K562 (cell line): ENCODE data around the gene JUND. TPM values are rescaled to one million over a fixed set of nuclear protein-coding genes. Genes with fewer than 3 reads are reported as not detected.
A peak's percentile ranks its signal among the peaks of the same experiment; 100 is the strongest.

Experiments
- CTCFL ChIP-seq: IDR thresholded peaks from 2 replicates; pipeline ENCODE4 v1.6.1; 2011; ENCODE audit warnings: borderline replicate concordance, low read depth, mild to moderate bottlenecking, moderate library complexity, low read length; ENCODE audit not compliant: insufficient read depth, poor library complexity, severe bottlenecking
- GATA2 ChIP-seq: sonication (generic); formaldehyde crosslinking; IDR thresholded peaks from 2 replicates; pipeline ENCODE4 v1.4.0; 2020; ENCODE audit warnings: mild to moderate bottlenecking, missing genetic modification reagents
- GTF2B ChIP-seq: IDR thresholded peaks from 2 replicates; pipeline ENCODE4 v1.6.1; 2011; ENCODE audit not compliant: insufficient read length; ENCODE audit errors: extremely low read depth
- ID3 ChIP-seq, 2 experiments: fragments of 250-450 bp in 1 of 2; fragments of 450-650 bp in 1 of 2; sonication (Bioruptor Pico) in 1 of 2; IDR thresholded peaks; 2 replicates each; pipeline versions ENCODE4 v1.6.1 to v1.8.0; 2016 to 2021; ENCODE audit warnings: mild to moderate bottlenecking in 2 of 2, moderate library complexity in 2 of 2, missing compliant biosample characterization in 1 of 2, missing genetic modification characterization in 1 of 2
- ILF3 ChIP-seq: fragments of 450-650 bp; IDR thresholded peaks from 2 replicates; pipeline ENCODE4 v1.6.1; 2018; ENCODE audit warnings: antibody characterized with exemption, mild to moderate bottlenecking, moderate library complexity, borderline replicate concordance
- JUND ChIP-seq, 2 experiments: IDR thresholded peaks; 2 replicates in 1 of 2; 3 replicates in 1 of 2; pipeline ENCODE4 v1.6.1; 2011; ENCODE audit warnings: borderline replicate concordance in 2 of 2, low read depth in 2 of 2, low read length in 2 of 2, improper control_type of control experiment in 1 of 2, missing biosample characterization in 1 of 2, missing genetic modification characterization in 1 of 2, missing genetic modification reagents in 1 of 2
- POLR2A ChIP-seq: fragments of 450-650 bp; conservative IDR thresholded peaks from 2 replicates; pipeline ENCODE4 v1.6.1; 2016
- POLR2G ChIP-seq: fragments of 200-400 bp; formaldehyde crosslinking; IDR thresholded peaks from 2 replicates; pipeline ENCODE4 v1.6.1; 2017; ENCODE audit warnings: low read depth, mild to moderate bottlenecking, antibody characterized with exemption, low read length, moderate library complexity
- SMARCB1 ChIP-seq: IDR thresholded peaks from 2 replicates; pipeline ENCODE4 v1.6.1; 2011; ENCODE audit warnings: improper control_type of control experiment, low read depth; ENCODE audit not compliant: insufficient read length
- SP1 ChIP-seq: sonication (generic); formaldehyde crosslinking; IDR thresholded peaks from 2 replicates; pipeline ENCODE4 v1.8.1; 2022; ENCODE audit warnings: mild to moderate bottlenecking, missing genetic modification reagents
- THAP7 ChIP-seq: fragments of 250-450 bp; sonication (Bioruptor Pico); IDR thresholded peaks from 2 replicates; pipeline ENCODE4 v1.5.0; 2021
- ZEB2 ChIP-seq: fragments of 450-650 bp; IDR thresholded peaks from 2 replicates; pipeline ENCODE4 v1.6.1; 2016
- ZNF75A ChIP-seq: fragments of 450-650 bp; formaldehyde crosslinking; IDR thresholded peaks from 2 replicates; pipeline ENCODE4 v1.4.0; 2020; ENCODE audit warnings: mild to moderate bottlenecking
- polyA plus RNA-seq, 8 experiments: library from polyadenylated mRNA; depleted of rRNA in 4 of 8; stranded (reverse) in 5 of 8; unstranded in 3 of 8; fragments of >200 nt; fragmentation: Nextera tagmentation in 2 of 8; fragmentation: Illumina TruSeq in 1 of 8; extraction: Ambion mirVana in 2 of 8; extraction: Trizol in 1 of 8; gene quantifications; 2 replicates each; pipeline versions ENCODE4 v1.2.1 to v1.2.3, GENCODE V29; 2011 to 2014; ENCODE audit warnings: inconsistent platforms in 1 of 8, missing spikeins in 1 of 8
- total RNA-seq, 7 experiments: library from RNA; depleted of rRNA in 6 of 7; stranded (reverse); fragments of >200 nt in 6 of 7; fragmentation: Illumina TruSeq in 2 of 7; extraction: Trizol in 2 of 7; gene quantifications; 2 replicates each; pipeline versions ENCODE4 v1.2.1 to v1.2.3, GENCODE V29; 2011 to 2021; ENCODE audit warnings: low replicate concordance in 1 of 7
- TF ChIP-seq, protein P1 (sequence below): sonication (generic); formaldehyde crosslinking; IDR thresholded peaks from 2 replicates; pipeline ENCODE4 v1.8.0; 2022; ENCODE audit warnings: mild to moderate bottlenecking, low read depth, missing genetic modification reagents
- TF ChIP-seq, protein P2 (sequence below): fragments of 450-650 bp; formaldehyde crosslinking; IDR thresholded peaks from 2 replicates; pipeline ENCODE4 v1.4.0; 2020; ENCODE audit warnings: mild to moderate bottlenecking
- TF ChIP-seq, protein P3 (sequence below): sonication (generic); formaldehyde crosslinking; IDR thresholded peaks from 2 replicates; pipeline ENCODE4 v1.8.0; 2022; ENCODE audit warnings: mild to moderate bottlenecking, missing genetic modification reagents

Gene JUND
- total and polyA plus RNA-seq, 9 of the 15 experiments (the other 6 are each of a cell fraction or from before 2014, with no cell fraction given): 6.4 to 286 (median 42.3) TPM

DNA sequence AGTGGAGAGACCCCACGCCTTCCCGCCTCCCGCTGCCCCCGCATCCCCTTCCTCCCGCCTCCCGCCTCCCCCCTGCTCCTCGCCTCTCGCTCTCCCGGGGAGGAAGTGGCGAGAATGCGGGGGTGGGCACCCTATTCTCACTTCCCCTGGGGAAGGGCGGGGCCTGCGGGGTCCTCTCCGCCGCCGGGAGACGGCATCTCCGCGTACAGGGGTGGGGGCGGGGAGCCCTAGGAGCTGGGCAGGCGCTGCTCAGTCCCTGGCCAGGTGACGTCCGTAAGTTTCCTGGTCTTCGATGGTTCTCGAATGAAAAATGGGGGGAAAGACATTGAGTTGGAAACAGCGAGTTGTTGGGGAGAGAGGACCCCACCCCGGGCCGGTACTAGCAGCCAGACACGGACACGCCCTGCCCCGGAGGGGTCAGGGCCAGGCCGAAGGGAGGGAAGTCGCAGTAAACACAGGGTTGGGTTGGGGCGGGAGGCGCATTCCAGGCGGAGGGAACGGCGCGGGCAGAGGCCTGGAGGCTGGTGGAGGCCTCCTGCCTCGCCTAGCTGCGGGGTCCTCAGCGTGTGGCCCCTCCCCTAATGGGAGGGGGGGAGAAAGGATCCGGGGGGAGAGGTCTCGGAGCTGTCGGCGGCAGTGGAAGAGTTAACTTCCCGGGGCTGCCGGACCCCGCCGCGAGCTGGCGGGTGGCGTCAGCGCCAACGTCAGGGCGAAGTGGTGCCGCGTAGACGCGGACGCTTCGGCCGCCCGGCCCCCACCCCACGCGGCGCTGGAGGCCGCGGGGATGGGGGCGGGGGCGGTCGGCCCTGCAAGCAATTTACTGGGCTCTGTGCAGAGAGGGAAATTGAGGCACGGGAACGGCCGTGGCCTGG is 10.4 kb upstream of the JUND start (continued):
- TF ChIP-seq, protein P1, sequence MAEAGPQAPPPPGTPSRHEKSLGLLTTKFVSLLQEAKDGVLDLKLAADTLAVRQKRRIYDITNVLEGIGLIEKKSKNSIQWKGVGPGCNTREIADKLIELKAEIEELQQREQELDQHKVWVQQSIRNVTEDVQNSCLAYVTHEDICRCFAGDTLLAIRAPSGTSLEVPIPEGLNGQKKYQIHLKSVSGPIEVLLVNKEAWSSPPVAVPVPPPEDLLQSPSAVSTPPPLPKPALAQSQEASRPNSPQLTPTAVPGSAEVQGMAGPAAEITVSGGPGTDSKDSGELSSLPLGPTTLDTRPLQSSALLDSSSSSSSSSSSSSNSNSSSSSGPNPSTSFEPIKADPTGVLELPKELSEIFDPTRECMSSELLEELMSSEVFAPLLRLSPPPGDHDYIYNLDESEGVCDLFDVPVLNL (CRISPR knock-in tag): no peak
- TF ChIP-seq, protein P2, sequence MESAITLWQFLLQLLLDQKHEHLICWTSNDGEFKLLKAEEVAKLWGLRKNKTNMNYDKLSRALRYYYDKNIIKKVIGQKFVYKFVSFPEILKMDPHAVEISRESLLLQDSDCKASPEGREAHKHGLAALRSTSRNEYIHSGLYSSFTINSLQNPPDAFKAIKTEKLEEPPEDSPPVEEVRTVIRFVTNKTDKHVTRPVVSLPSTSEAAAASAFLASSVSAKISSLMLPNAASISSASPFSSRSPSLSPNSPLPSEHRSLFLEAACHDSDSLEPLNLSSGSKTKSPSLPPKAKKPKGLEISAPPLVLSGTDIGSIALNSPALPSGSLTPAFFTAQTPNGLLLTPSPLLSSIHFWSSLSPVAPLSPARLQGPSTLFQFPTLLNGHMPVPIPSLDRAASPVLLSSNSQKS (CRISPR knock-in tag): no peak
- peak; percentile 74 for TF ChIP-seq SP1 (CRISPR knock-in tag)
- TF ChIP-seq POLR2G: peak; percentile 88
- TF ChIP-seq CTCFL: no peak
- TF ChIP-seq THAP7: peak; percentile 70; the same call in 1 of the 2 replicates
- peak; percentile 21; the same call in 1 of the 2 replicates for TF ChIP-seq ZEB2
- no peak for TF ChIP-seq ID3 (CRISPR knock-in tag; IDR thresholded peaks at IDR 0.05)
- TF ChIP-seq ID3 (tag; IDR thresholded peaks at IDR 0.05): 0 out of 2 replicates have a peak, but pooled peaks have one; percentile 76
- no peak for TF ChIP-seq SMARCB1
- TF ChIP-seq GTF2B: no peak
- peak; percentile 79 for TF ChIP-seq POLR2A
- peak; percentile 26 for TF ChIP-seq JUND (IDR thresholded peaks at IDR 0.05; ENCODE audit: borderline replicate concordance, low read depth, low read length)
- TF ChIP-seq JUND (tag; IDR thresholded peaks at IDR 0.05; ENCODE audit: borderline replicate concordance, low read depth, low read length): no peak
- no peak for TF ChIP-seq ZNF75A (CRISPR knock-in tag)
- TF ChIP-seq GATA2 (CRISPR knock-in tag): no peak
- TF ChIP-seq ILF3: no peak
- TF ChIP-seq, protein P3, sequence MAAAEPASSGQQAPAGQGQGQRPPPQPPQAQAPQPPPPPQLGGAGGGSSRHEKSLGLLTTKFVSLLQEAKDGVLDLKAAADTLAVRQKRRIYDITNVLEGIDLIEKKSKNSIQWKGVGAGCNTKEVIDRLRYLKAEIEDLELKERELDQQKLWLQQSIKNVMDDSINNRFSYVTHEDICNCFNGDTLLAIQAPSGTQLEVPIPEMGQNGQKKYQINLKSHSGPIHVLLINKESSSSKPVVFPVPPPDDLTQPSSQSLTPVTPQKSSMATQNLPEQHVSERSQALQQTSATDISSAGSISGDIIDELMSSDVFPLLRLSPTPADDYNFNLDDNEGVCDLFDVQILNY (CRISPR knock-in tag): no peak
